Endothelial cell (in vitro differentiated cells): ENCODE measurements around the gene MYOF. TPM values are rescaled to one million over a fixed set of nuclear protein-coding genes. Genes with fewer than 3 reads are reported as not detected.

Experiments
- DNase-seq: peaks from one replicate; pipeline ENCODE4 v3.0.0; 2021; ENCODE audit warnings: low spot score
- H3K27ac Mint-ChIP-seq: one replicate; pipeline ENCODE4 v1.8.0; 2021; ENCODE audit warnings: mixed read lengths, inconsistent platforms; ENCODE audit not compliant: unreplicated experiment
- H3K27me3 Mint-ChIP-seq: one replicate; pipeline ENCODE4 v1.8.0; 2021; ENCODE audit warnings: mild to moderate bottlenecking, moderate library complexity, mixed read lengths, inconsistent platforms; ENCODE audit not compliant: unreplicated experiment
- H3K36me3 Mint-ChIP-seq: one replicate; pipeline ENCODE4 v1.8.0; 2021; ENCODE audit warnings: mild to moderate bottlenecking, low read depth, mixed read lengths, inconsistent platforms; ENCODE audit not compliant: unreplicated experiment
- H3K4me1 Mint-ChIP-seq: one replicate; pipeline ENCODE4 v1.8.0; 2021; ENCODE audit warnings: mild to moderate bottlenecking, mixed read lengths, inconsistent platforms; ENCODE audit not compliant: unreplicated experiment
- H3K4me3 Mint-ChIP-seq: one replicate; pipeline ENCODE4 v1.8.0; 2021; ENCODE audit warnings: mild to moderate bottlenecking, mixed read lengths, inconsistent platforms; ENCODE audit not compliant: unreplicated experiment
- H3K9me3 Mint-ChIP-seq: one replicate; pipeline ENCODE4 v1.8.0; 2021; ENCODE audit warnings: mixed read lengths, inconsistent platforms; ENCODE audit not compliant: unreplicated experiment
- total RNA-seq: library from RNA; stranded (reverse); fragmentation: NEBNext Ultra II Directional; extraction: Animal tissue kit (Norgen Biotek cat#: 25700); gene quantifications from one replicate; pipeline ENCODE4 v1.2.1, GENCODE V29; 2021; ENCODE audit not compliant: unreplicated experiment
- TF ChIP-seq, protein P1 (sequence below): fragments of 200-600 bp; sonication (generic); IDR thresholded peaks from one replicate; pipeline ENCODE4 v1.5.0; 2021; ENCODE audit warnings: antibody characterized with exemption; ENCODE audit not compliant: unreplicated experiment

The MYOF gene
- total RNA-seq, 1 donor from 2014 or later = 12.4 TPM

GRCh38 chr10:93462371-93462770 lies 19.8 kb downstream of the MYOF start:
- TF ChIP-seq, protein P1, sequence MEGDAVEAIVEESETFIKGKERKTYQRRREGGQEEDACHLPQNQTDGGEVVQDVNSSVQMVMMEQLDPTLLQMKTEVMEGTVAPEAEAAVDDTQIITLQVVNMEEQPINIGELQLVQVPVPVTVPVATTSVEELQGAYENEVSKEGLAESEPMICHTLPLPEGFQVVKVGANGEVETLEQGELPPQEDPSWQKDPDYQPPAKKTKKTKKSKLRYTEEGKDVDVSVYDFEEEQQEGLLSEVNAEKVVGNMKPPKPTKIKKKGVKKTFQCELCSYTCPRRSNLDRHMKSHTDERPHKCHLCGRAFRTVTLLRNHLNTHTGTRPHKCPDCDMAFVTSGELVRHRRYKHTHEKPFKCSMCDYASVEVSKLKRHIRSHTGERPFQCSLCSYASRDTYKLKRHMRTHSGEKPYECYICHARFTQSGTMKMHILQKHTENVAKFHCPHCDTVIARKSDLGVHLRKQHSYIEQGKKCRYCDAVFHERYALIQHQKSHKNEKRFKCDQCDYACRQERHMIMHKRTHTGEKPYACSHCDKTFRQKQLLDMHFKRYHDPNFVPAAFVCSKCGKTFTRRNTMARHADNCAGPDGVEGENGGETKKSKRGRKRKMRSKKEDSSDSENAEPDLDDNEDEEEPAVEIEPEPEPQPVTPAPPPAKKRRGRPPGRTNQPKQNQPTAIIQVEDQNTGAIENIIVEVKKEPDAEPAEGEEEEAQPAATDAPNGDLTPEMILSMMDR = no peak
- peaks cover 4% of the 10 kb centered on the region for H3K27me3 Mint-ChIP-seq
- H3K36me3 Mint-ChIP-seq = no peaks in the 10 kb centered on the region
- no peaks in the 10 kb centered on the region for H3K9me3 Mint-ChIP-seq
- no peak for DNase-seq
- no peak overlapping the region for H3K27ac Mint-ChIP-seq
- no peak overlapping the region for H3K4me3 Mint-ChIP-seq
- peaks cover 17% of the 10 kb centered on the region for H3K4me1 Mint-ChIP-seq

GRCh38 chr10:93461807-93462178 lies 20.3 kb downstream of the MYOF start:
- no peak for DNase-seq
- H3K4me1 Mint-ChIP-seq = peaks cover 17% of the 10 kb centered on the region
- no peak overlapping the region for H3K27ac Mint-ChIP-seq

DNA sequence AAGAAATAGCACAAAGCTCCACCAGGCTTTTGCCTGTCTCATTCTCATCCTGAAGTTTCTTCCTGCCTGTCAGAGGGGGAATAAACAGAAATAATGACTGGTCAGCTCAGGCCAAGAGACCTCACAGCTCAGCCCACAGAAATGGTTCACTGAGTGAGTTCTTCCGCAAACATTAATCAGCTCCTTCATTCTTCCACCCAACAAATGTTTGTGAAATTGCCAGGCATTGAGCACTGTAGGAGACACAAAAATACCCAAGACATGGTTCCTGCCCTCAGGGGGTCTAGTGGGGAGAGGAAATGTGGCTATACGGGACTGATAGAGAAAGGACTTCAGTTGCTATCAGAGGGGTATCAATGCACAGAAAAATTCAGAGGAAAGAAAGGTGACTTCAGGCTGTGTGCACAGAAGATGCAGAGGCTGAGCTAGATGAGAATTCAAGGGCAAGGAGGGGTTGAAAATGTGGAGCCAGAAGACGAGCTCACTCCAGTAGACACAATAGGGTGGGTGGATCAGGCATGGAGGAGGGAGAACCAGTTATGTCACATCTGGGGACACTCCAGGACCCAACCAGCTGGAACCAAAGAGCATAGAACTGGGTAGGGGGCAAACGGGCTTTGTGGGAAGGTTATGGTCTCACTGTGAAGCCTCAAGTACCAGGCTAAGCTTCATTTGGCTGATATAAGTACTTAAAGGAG lies 20.9 kb downstream of the MYOF start:
- no peak overlapping the region for H3K27ac Mint-ChIP-seq
- H3K36me3 Mint-ChIP-seq = no peaks in the 10 kb centered on the region
- TF ChIP-seq, protein P1 = no peak
- peaks cover 4% of the 10 kb centered on the region for H3K27me3 Mint-ChIP-seq
- no peaks in the 10 kb centered on the region for H3K9me3 Mint-ChIP-seq
- H3K4me3 Mint-ChIP-seq = no peak overlapping the region
- H3K4me1 Mint-ChIP-seq = peaks cover 20% of the 10 kb centered on the region
- no peak for DNase-seq

More at GRCh38 chr10:93461807-93462178, 20.3 kb downstream of the MYOF start:
- TF ChIP-seq, protein P1 = no peak
- peaks cover 4% of the 10 kb centered on the region for H3K27me3 Mint-ChIP-seq
- H3K9me3 Mint-ChIP-seq = no peaks in the 10 kb centered on the region
- no peaks in the 10 kb centered on the region for H3K36me3 Mint-ChIP-seq
- H3K4me3 Mint-ChIP-seq = no peak overlapping the region

- TF ChIP-seq, protein P1 = no peak
- H3K36me3 Mint-ChIP-seq = no peaks in the 10 kb centered on the region
- no peaks in the 10 kb centered on the region for H3K9me3 Mint-ChIP-seq
- peaks cover 4% of the 10 kb centered on the region for H3K27me3 Mint-ChIP-seq
- no peak overlapping the region for H3K27ac Mint-ChIP-seq
- no peak for DNase-seq
- no peak overlapping the region for H3K4me3 Mint-ChIP-seq
- peaks cover 20% of the 10 kb centered on the region for H3K4me1 Mint-ChIP-seq
Measured at GRCh38 chr10:93459466-93459865, 22.7 kb downstream of the MYOF start.

DNA sequence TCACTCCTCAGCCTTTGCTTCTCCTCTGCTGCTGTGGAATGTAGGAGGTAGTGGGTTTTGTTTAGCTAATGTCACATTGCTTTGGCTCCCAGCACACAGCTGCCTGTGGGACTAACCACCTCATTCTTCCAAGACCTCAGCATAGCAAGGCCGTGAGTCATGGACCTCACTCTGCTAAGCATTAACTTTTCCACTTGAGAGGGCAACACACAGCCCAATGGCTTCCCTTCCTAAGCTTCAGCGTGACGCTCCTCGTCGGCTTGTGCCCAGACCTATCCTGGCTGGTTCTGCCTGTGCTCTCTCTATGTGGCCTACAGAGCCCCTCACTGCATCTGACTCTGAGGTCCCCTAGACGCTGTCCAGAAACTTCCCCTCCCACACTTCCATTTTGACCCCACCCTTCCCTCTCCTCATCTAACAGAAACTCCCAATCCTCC lies 23.3 kb downstream of the MYOF start:
- no peak for DNase-seq
- peak overlapping the region; percentile 52 for H3K27ac Mint-ChIP-seq
- H3K4me1 Mint-ChIP-seq = peaks cover 20% of the 10 kb centered on the region
- H3K4me3 Mint-ChIP-seq = no peak overlapping the region
- no peaks in the 10 kb centered on the region for H3K9me3 Mint-ChIP-seq
- H3K36me3 Mint-ChIP-seq = no peaks in the 10 kb centered on the region
- H3K27me3 Mint-ChIP-seq = peaks cover 4% of the 10 kb centered on the region
- TF ChIP-seq, protein P1 = no peak
